AG09309 (cell line): ENCODE measurements around the gene MIS12.

Experiments
- DNase-seq: peaks from one replicate; pipeline ENCODE4 v3.0.0-alpha.2; 2010; ENCODE audit warnings: low read depth
- H3K4me3 ChIP-seq: 2 replicates; pipeline ENCODE4 v1.5.1; 2011; ENCODE audit warnings: mild to moderate bottlenecking, low read depth, low read length, moderate library complexity; ENCODE audit not compliant: control insufficient read depth
- CTCF ChIP-seq: IDR thresholded peaks from 2 replicates; pipeline ENCODE4 v1.5.1; 2011; ENCODE audit warnings: mild to moderate bottlenecking, low read depth, low read length, inconsistent platforms; ENCODE audit not compliant: insufficient read depth, control insufficient read depth; ENCODE audit errors: missing control alignments

The MIS12 gene

GRCh38 chr17:5486206-5487124, at the start of gene MIS12:
Gene MIS12 (plus strand): TSS chr17:5486566. CDS start chr17:5488863, 2,297 bp downstream.
- no peak for TF ChIP-seq CTCF
- peak; percentile 97 for DNase-seq
- H3K4me3 ChIP-seq: peak within 1 kb of the TSS; percentile 95

- TF ChIP-seq CTCF: no peak
- no peak for DNase-seq
These were observed 48.5 kb upstream of the MIS12 start for GRCh38 chr17:5437721-5438317.

GRCh38 chr17:5438716-5439445, 47.5 kb upstream of the MIS12 start, which contains the start of gene C1QBP:
Gene C1QBP (minus strand): TSS chr17:5439155. CDS start chr17:5439073, 82 bp downstream.
- peak; percentile 92 for TF ChIP-seq CTCF
- peak; percentile 68 for DNase-seq
- peak within 1 kb of the TSS; percentile 71 for H3K4me3 ChIP-seq

More at GRCh38 chr17:5437721-5438317, 48.5 kb upstream of the MIS12 start:
- peak overlapping the region; percentile 71 for H3K4me3 ChIP-seq

GRCh38 chr17:5439446-5439764, 47.0 kb upstream of the MIS12 start:
- DNase-seq: no peak
- no peak overlapping the region; the same call in 1 of the 2 replicates for H3K4me3 ChIP-seq
- no peak for TF ChIP-seq CTCF

- no peak for DNase-seq
- no peak overlapping the region for H3K4me3 ChIP-seq
- TF ChIP-seq CTCF: no peak
These were observed 42.6 kb upstream of the MIS12 start for GRCh38 chr17:5443728-5444127.

- DNase-seq: no peak
- no peak for TF ChIP-seq CTCF
- H3K4me3 ChIP-seq: no peak overlapping the region
These were observed 42.2 kb upstream of the MIS12 start for GRCh38 chr17:5444209-5444608.
